ENCODE measurements around the gene PGM1. TPM values are rescaled to one million over a fixed set of nuclear protein-coding genes. Genes with fewer than 3 reads are reported as not detected.

Gene PGM1
- total RNA-seq, 1 experiment from 2014 or later: 54.6 TPM

GRCh38 chr1:63618011-63618410 lies 24.8 kb downstream of the PGM1 start:
- no peak for ATAC-seq
- Histone ChIP-seq H3K36me3 (ENCODE audit: control insufficient read depth in 1 of 2, insufficient read depth in 2 of 2, low read length in 2 of 2) (no peaks in the 10 kb centered on the region), H3K9me2 (ENCODE audit: insufficient read depth) (no peaks in the 10 kb centered on the region), H3K27me3 (ENCODE audit: insufficient read depth, low read length) (no peaks in the 10 kb centered on the region), H3K4me2 (ENCODE audit: low read length) (no peak overlapping the region), H2AFZ (ENCODE audit: low read depth, low read length, poor library complexity, severe bottlenecking) (no peak overlapping the region), H4K20me1 (ENCODE audit: insufficient read depth) (no peaks in the 10 kb centered on the region), H3K4me3 (replicated peaks in 1 of 2; ENCODE audit: low read depth in 1 of 2, low read length in 2 of 2) (no peak overlapping the region), H3K27ac (ENCODE audit: low read depth, low read length) (no peak overlapping the region), H3K9me3 (ENCODE audit: control insufficient read depth in 1 of 2, insufficient read depth in 1 of 2, low read depth in 1 of 2, low read length in 2 of 2) (no peaks in the 10 kb centered on the region), H3K79me2 (ENCODE audit: insufficient read depth, low read length) (no peaks in the 10 kb centered on the region), H3K4me1 (ENCODE audit: control insufficient read depth in 1 of 2, insufficient read depth in 2 of 2, low read length in 2 of 2) (no peaks in the 10 kb centered on the region; a peak in 1 of 4 replicates), H3K9ac (ENCODE audit: low read length) (no peak overlapping the region)
- intact Hi-C loops (cut with micrococcal nuclease): no loop called here
- ChIA-PET POLR2A (no interaction called here), RAD21 (ENCODE audit: low non-redundant PET in 1 of 2, low total read pairs in 2 of 2, uncharacterized antibody in 2 of 2, unreplicated experiment in 2 of 2) (no interaction called here), CTCF (interaction anchor here (1.9 to 2.7 kb wide), 3 partner anchors 56 to 629 kb away, joined by 6 to 15 read pairs (median 14); no protein-coding TSS in a partner anchor)
- no TSS peak for BruUV-seq (replicated peaks)
- no peak for TF ChIP-seq JUND (IDR thresholded peaks at IDR 0.05)
- no peak for TF ChIP-seq REST (IDR thresholded peaks at IDR 0.05; ENCODE audit: low read depth)
- TF ChIP-seq FOSL1 (IDR thresholded peaks at IDR 0.05; ENCODE audit: low read depth): no peak
- TF ChIP-seq YY1 (IDR thresholded peaks at IDR 0.05; ENCODE audit: extremely low read depth, insufficient replicate concordance, low read depth, low read length): no peak
- TF ChIP-seq POLR2A (IDR thresholded peaks at IDR 0.05; ENCODE audit: borderline replicate concordance, extremely low read depth, insufficient read depth, insufficient read length): no peak
- TF ChIP-seq SIN3A (IDR thresholded peaks at IDR 0.05; ENCODE audit: low read depth): no peak
- TF ChIP-seq, protein P1, sequence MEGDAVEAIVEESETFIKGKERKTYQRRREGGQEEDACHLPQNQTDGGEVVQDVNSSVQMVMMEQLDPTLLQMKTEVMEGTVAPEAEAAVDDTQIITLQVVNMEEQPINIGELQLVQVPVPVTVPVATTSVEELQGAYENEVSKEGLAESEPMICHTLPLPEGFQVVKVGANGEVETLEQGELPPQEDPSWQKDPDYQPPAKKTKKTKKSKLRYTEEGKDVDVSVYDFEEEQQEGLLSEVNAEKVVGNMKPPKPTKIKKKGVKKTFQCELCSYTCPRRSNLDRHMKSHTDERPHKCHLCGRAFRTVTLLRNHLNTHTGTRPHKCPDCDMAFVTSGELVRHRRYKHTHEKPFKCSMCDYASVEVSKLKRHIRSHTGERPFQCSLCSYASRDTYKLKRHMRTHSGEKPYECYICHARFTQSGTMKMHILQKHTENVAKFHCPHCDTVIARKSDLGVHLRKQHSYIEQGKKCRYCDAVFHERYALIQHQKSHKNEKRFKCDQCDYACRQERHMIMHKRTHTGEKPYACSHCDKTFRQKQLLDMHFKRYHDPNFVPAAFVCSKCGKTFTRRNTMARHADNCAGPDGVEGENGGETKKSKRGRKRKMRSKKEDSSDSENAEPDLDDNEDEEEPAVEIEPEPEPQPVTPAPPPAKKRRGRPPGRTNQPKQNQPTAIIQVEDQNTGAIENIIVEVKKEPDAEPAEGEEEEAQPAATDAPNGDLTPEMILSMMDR (IDR thresholded peaks at IDR 0.05 in 2 of 3, conservative IDR thresholded peaks at IDR 0.05 in 1 of 3; ENCODE audit: borderline replicate concordance in 1 of 3, insufficient read depth in 1 of 3, low read depth in 2 of 3, low read length in 2 of 3): no peak
- TF ChIP-seq EZH2phosphoT487 (IDR thresholded peaks at IDR 0.05; ENCODE audit: borderline replicate concordance): no peak
- no peak for TF ChIP-seq CBX3 (IDR thresholded peaks at IDR 0.05; ENCODE audit: low read depth)
- no peak for TF ChIP-seq EZH2 (IDR thresholded peaks at IDR 0.05)
- no peak for TF ChIP-seq ELF1 (IDR thresholded peaks at IDR 0.05; ENCODE audit: borderline replicate concordance, low read depth)
- TF ChIP-seq RAD21 (IDR thresholded peaks at IDR 0.05; ENCODE audit: low read depth): no peak
- no peak for TF ChIP-seq ZNF274 (IDR thresholded peaks at IDR 0.05; ENCODE audit: low read depth, low read length)
- TF ChIP-seq, protein P2, sequence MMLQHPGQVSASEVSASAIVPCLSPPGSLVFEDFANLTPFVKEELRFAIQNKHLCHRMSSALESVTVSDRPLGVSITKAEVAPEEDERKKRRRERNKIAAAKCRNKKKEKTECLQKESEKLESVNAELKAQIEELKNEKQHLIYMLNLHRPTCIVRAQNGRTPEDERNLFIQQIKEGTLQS (IDR thresholded peaks at IDR 0.05): no peak
- no peak for TF ChIP-seq EGR1 (IDR thresholded peaks at IDR 0.05; ENCODE audit: low read depth)
- no peak for TF ChIP-seq SRF (IDR thresholded peaks at IDR 0.05; ENCODE audit: low read depth)
- no peak for DNase-seq (ENCODE audit: low read depth, low spot score)

Measured in HCT116 (cell line).